Pancreas (tissue), 10 donors: ENCODE data around the gene SSBP4. TPM values are rescaled to one million over a fixed set of nuclear protein-coding genes. Genes with fewer than 3 reads are reported as not detected.

Source experiments
- ATAC-seq, 4 donors: fragments of 200-7000 bp; cut with Tn5 transposase; one replicate each; pipeline versions ENCODE4 v1.8.0 to v1.9.1; 2020; ENCODE audit warnings: mild to moderate bottlenecking in 4 of 4, moderate library complexity in 4 of 4
- DNase-seq, 6 donors: peaks; one replicate each; pipeline ENCODE4 v3.0.0-alpha.2; 2020
- FAIRE-seq: peaks from 2 replicates; lab custom pipeline; 2012; peaks lifted over from hg19 to GRCh38; lab: Jason Lieb, UNC
- H3K27ac ChIP-seq, 4 donors: fragments of 200-600 bp; sonication (generic); 1 replicate in 3 of 4; 2 replicates in 1 of 4; pipeline versions ENCODE4 v1.5.0 to v1.8.0; 2020
- H3K27me3 ChIP-seq, 4 donors: fragments of 200-600 bp; one replicate each; pipeline ENCODE4 v1.8.0; 2021
- H3K36me3 ChIP-seq, 3 donors: fragments of 200-600 bp; sonication (generic) in 1 of 3; one replicate each; pipeline versions ENCODE4 v1.5.0 to v1.8.0; 2020 to 2021
- H3K4me1 ChIP-seq, 3 donors: fragments of 200-600 bp; one replicate each; pipeline ENCODE4 v1.8.0; 2021
- H3K4me3 ChIP-seq, 4 donors: fragments of 200-600 bp; sonication (generic) in 2 of 4; one replicate each; pipeline versions ENCODE4 v1.5.0 to v1.8.0; 2020 to 2021
- H3K9me3 ChIP-seq, 4 donors: fragments of 200-600 bp; one replicate each; pipeline ENCODE4 v1.8.0; 2021
- WGBS, 2 donors: extraction: QIAGEN DNeasy Blood & Tissue Kit; methylation state at CpG; one replicate each; pipeline ENCODE4 v1.1.7; 2013; 5-methylcytosine and 5-hydroxymethylcytosine counted together
- intact Hi-C, 3 donors: fragments of 100-400 bp; cut with DNase I; formaldehyde crosslinking; loops; one replicate each; pipeline versions ENCODE4 v1.11.1 to v1.14.2; 2022
- polyA plus RNA-seq, 2 donors: library from polyadenylated mRNA; stranded (reverse); fragments of 200-250 nt; gene quantifications; one replicate each; pipeline ENCODE4 v1.2.3, GENCODE V29; 2013
- total RNA-seq, 6 donors: library from RNA; stranded (reverse); fragmentation: NEBNext Ultra II Directional in 4 of 6; extraction: Animal tissue kit (Norgen Biotek cat#: 25700) in 4 of 6; gene quantifications; one replicate each; pipeline versions ENCODE4 v1.2.1 to v1.2.4, GENCODE V29; 2021 to 2023
- TF ChIP-seq, protein P1 (sequence below), 4 donors: fragments of 200-600 bp; sonication (generic) in 3 of 4; IDR thresholded peaks; one replicate each; pipeline versions ENCODE4 v1.5.0 to v1.8.0; 2021; ENCODE audit warnings: antibody characterized with exemption in 4 of 4
- donor health status: healthy with polysubstance abuse.
- donor health status: DM: no; HTN: no; CAD: no; lungs with moderate emphysema.
- donor health status: DM: no; HTN: no; CAD: no.
- donor health status: control.
- donor health status: control.
- donor health status: Bipolar disorder and iron deficiency.
- donor health status: DM: yes; HTN: yes; CAD: no.
- donor health status: DM: no; HTN: no; CAD: no.
- donor health status: DM: no; HTN: no; CAD: no.
- donor health status: DM: yes; HTN: yes; CAD: no.

SSBP4 gene
- total and polyA plus RNA-seq, 8 donors = 20.5 to 116 (median 25.8) TPM

DNA sequence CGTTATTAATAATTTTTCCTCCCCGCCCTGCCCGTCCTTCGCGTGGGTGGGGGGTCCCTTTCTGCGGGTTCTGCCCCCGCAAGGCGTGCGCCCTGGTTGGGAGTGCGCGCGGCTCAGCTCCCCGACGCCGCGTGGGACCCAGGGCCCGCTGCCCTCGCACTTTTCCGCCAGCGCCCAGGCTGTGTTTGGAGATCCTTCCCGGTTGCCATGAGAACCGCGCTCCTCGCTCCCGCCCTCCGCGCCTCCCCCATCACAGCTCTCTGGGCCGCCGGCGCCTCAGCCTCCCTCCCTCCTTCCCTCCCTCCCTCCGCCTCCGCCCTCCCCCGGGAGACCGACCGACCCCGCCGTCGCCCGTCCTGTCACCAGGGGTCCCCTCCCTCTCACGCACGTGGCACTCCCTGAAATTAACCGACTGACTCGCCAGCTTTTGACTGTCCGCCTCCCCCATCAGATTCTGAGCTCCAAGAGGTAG is 2.4 kb upstream of the SSBP4 start:
- no peaks in the 10 kb centered on the region for H3K27me3 ChIP-seq
- WGBS, 2 donors = 2% methylated on average over 33 to 44 of the region's 44 CpGs
- intact Hi-C loops = no loop called here
- ATAC-seq (peak; percentile 51 to 69 (median 59)), DNase-seq (peak; percentile 71 to 93 (median 84)), FAIRE-seq (no peak)
- peak overlapping the region; percentile 39 to 83 (median 74) for H3K27ac ChIP-seq
- H3K4me3 ChIP-seq = peak overlapping the region in 2 of 4 donors; percentile 26 to 44
- H3K9me3 ChIP-seq = no peaks in the 10 kb centered on the region
- no peaks in the 10 kb centered on the region for H3K36me3 ChIP-seq
- peaks cover 9 to 33% (median 12%) of the 10 kb centered on the region in 3 donors for H3K4me1 ChIP-seq
- TF ChIP-seq, protein P1, sequence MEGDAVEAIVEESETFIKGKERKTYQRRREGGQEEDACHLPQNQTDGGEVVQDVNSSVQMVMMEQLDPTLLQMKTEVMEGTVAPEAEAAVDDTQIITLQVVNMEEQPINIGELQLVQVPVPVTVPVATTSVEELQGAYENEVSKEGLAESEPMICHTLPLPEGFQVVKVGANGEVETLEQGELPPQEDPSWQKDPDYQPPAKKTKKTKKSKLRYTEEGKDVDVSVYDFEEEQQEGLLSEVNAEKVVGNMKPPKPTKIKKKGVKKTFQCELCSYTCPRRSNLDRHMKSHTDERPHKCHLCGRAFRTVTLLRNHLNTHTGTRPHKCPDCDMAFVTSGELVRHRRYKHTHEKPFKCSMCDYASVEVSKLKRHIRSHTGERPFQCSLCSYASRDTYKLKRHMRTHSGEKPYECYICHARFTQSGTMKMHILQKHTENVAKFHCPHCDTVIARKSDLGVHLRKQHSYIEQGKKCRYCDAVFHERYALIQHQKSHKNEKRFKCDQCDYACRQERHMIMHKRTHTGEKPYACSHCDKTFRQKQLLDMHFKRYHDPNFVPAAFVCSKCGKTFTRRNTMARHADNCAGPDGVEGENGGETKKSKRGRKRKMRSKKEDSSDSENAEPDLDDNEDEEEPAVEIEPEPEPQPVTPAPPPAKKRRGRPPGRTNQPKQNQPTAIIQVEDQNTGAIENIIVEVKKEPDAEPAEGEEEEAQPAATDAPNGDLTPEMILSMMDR (IDR thresholded peaks at IDR 0.05) = no peak

DNA sequence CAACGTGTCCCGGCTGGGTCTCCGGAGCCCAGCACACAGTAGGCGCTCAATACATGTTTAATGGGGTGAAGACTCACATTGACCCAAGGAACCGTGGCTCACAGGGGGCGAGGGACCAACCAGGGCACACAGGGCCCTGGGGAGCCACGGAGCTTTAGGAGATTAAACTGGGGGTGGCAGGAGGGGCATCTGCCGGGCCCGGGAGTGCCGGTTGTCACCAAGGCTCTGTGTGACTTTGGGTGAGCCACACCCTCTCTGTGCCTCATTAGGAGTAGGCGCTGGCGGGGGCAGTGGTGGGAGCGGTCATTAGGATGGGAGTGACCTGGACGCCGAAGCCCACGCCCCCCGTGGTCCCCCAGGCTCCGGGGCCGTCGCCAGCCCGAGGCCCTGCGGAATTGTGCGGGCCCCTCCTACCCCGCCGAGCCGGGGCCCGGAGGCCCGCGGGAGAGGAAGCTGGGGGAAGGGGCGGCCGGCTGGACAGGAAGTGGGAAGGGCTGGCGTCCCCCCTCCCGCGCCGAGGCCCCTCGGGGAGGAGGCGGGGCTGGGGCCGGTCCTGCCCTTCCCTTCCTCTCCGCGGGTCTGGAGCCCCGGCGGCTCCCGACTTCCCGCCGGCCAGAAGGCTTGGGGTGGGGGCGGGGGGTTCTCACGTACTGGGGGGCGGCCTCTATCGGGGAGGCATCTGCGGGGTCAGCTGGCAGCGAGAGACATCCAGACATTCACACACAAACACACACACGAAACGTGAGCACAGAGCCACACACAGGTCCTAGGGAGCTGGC is 1.8 kb upstream of the SSBP4 start:
- peak overlapping the region in 3 of 4 donors; percentile 2 to 44 (median 26) for H3K4me3 ChIP-seq
- H3K36me3 ChIP-seq = no peaks in the 10 kb centered on the region
- no peaks in the 10 kb centered on the region for H3K27me3 ChIP-seq
- DNase-seq (peak in 4 of 6 donors; percentile 71 to 81 (median 77)), FAIRE-seq (no peak), ATAC-seq (peak; percentile 8 to 54 (median 30))
- H3K27ac ChIP-seq = peak overlapping the region; percentile 11 to 83 (median 74)
- TF ChIP-seq, protein P1 (IDR thresholded peaks at IDR 0.05) = no peak
- H3K4me1 ChIP-seq = peaks cover 9 to 33% (median 12%) of the 10 kb centered on the region in 3 donors
- H3K9me3 ChIP-seq = no peaks in the 10 kb centered on the region
- WGBS, 2 donors = 2% methylated on average over 41 to 51 of the region's 53 CpGs
- intact Hi-C loops = no loop called here

DNA sequence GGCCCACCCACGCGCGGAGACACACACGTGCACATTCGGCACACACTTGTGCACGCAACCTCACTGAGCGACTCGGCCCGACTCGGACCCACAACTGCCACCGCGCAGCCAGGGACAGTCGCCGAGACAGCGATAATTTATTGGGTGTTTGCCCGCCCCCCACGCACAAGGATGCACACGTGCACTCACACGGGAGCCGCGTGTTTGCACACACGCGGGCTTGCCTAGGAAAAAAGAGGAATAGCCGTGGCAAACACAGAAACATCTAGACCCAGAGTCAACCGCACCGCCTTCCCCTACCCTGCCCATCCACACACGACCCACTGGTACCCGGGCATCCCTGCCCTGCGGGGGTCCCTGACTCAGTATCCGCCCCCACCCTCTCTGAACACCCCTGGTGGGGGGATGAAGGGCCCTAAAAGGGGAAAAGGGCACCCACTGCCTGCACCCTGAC is 1.1 kb upstream of the SSBP4 start:
- H3K36me3 ChIP-seq = no peaks in the 10 kb centered on the region
- no peaks in the 10 kb centered on the region for H3K27me3 ChIP-seq
- peak in 3 of 6 donors; percentile 55 to 85 (median 59) for DNase-seq
- intact Hi-C loops = no loop called here
- H3K4me1 ChIP-seq = peaks cover 9 to 33% (median 12%) of the 10 kb centered on the region in 3 donors
- H3K27ac ChIP-seq = peak overlapping the region; percentile 42 to 83 (median 70)
- 15 to 17% methylated on average over 30 of the region's 30 CpGs for WGBS, 2 donors
- H3K4me3 ChIP-seq = peak overlapping the region in 2 of 4 donors; percentile 26 to 44
- TF ChIP-seq, protein P1 (IDR thresholded peaks at IDR 0.05) = no peak
- no peaks in the 10 kb centered on the region for H3K9me3 ChIP-seq
- FAIRE-seq = no peak
- ATAC-seq = peak in 1 of 4 donors; percentile 1

DNA sequence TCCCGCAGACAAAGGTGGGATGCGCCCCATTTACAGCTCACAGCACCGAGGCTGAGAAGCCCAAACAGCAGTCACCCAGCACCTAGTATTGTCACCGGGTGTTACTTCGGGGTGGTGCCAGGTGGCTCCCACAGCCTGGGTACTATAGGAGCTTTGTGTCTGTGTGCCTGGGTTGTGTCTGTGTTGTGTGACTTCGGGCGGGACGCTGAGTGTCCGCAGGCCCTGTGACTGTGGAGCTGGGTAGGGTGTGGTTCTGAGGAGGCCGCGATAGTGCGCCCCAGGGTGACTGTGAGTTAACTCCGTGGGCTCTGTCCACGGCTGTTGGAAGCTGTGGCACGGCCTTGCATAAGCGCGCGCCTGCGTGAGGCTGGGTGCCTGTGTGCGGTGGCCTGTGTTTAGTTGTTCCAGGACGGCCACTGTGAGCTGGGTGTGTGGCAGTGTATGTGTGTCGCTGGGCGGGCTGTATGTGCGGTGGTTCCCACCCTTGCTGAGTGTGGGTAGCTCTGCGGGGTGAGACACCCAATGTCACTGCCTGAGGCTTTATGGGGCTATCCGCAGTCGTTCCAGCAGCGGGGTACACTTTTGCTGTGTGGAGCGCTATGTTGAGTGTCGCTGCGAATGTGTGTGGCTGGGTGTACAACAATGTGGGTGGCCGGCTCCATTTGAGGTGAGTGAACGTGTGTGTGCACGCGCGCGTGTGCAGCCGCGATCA is 559 bp upstream of the SSBP4 start:
- TF ChIP-seq, protein P1 (IDR thresholded peaks at IDR 0.05) = no peak
- WGBS, 2 donors = 14 to 17% methylated on average over 39 of the region's 39 CpGs
- Histone ChIP-seq H3K27ac (peak overlapping the region; percentile 42 to 83 (median 70)), H3K4me1 (peaks cover 9 to 33% (median 12%) of the 10 kb centered on the region in 3 donors), H3K4me3 (peak overlapping the region in 3 of 4 donors; percentile 60 to 68 (median 68)), H3K27me3 (no peaks in the 10 kb centered on the region), H3K9me3 (no peaks in the 10 kb centered on the region), H3K36me3 (no peaks in the 10 kb centered on the region)
- FAIRE-seq (no peak), DNase-seq (peak in 2 of 6 donors; percentile 61 to 84), ATAC-seq (peak; percentile 9 to 14 (median 12))
- intact Hi-C loops = no loop called here
